HepG2 (cell line): ENCODE results near the gene MAP3K3.

ENCODE experiments used
- BRCA1 ChIP-seq: sonication (generic); formaldehyde crosslinking; IDR thresholded peaks from 2 replicates; pipeline ENCODE4 v1.4.0; 2020; ENCODE audit warnings: missing genetic modification reagents
- CTCF ChIP-seq: sonication (generic); formaldehyde crosslinking; IDR thresholded peaks from 2 replicates; pipeline ENCODE4 v1.5.0; 2020; ENCODE audit warnings: mild to moderate bottlenecking, missing genetic modification reagents, moderate library complexity
- NBN ChIP-seq: fragments of 450-650 bp; conservative IDR thresholded peaks from 2 replicates; pipeline ENCODE4 v1.6.1; 2017
- TARDBP ChIP-seq: sonication (generic); formaldehyde crosslinking; IDR thresholded peaks from 2 replicates; pipeline ENCODE4 v1.8.0; 2022; ENCODE audit warnings: mild to moderate bottlenecking, missing genetic modification reagents

DNA sequence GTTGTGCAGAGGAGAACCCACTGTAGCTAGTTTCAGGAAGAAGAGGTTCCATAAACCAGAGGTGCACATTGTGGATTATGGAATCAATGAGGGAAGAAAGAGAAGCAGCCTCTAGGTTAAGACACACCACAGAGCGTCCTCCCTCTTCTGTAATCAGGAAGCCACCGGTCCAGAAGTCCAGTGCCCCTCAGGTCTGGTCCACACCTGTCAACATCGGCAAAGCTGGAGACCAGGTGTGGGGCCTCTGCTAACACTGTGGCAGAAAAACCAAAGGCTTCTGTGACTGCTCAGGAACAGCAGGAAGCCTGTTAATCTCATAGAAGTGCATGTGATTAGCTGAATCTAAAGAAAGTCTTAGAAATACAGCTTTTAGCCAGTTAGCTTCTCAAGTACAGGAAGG is 54.4 kb downstream of the MAP3K3 start:
- TF ChIP-seq CTCF (CRISPR knock-in tag) (no peak), TARDBP (CRISPR knock-in tag) (no peak), BRCA1 (CRISPR knock-in tag) (no peak), NBN (no peak)
